CD8-positive, alpha-beta memory T cell (primary cell): Measurements from ENCODE around the gene RBP3. TPM values are rescaled to one million over a fixed set of nuclear protein-coding genes. Genes with fewer than 3 reads are reported as not detected.

Source experiments
- CTCF ChIA-PET: fragments of 350-600 bp; sonication (Branson Sonifier 250); formaldehyde crosslinking; loops from one replicate; lab custom pipeline; 2021; ENCODE audit warnings: antibody characterized with exemption; lab: Charles Lee
- POLR2A ChIA-PET: fragments of 350-600 bp; sonication (Branson Sonifier 250); formaldehyde crosslinking; loops from one replicate; lab custom pipeline; 2021; ENCODE audit warnings: antibody characterized with exemption; lab: Charles Lee
- DNase-seq, 5 donors: peaks; one replicate each; pipeline versions ENCODE4 v3.0.0 to v3.0.0-alpha.2; 2020 to 2022; ENCODE audit warnings: mixed read lengths in 1 of 5
- H3K27ac ChIP-seq: one replicate; pipeline ENCODE4 v1.7.0; 2013; ENCODE audit warnings: low read depth, mild to moderate bottlenecking, low read length, moderate library complexity
- H3K27me3 ChIP-seq: 2 replicates; pipeline ENCODE4 v1.7.0; 2013; ENCODE audit warnings: low read length, mild to moderate bottlenecking; ENCODE audit not compliant: insufficient read depth, poor library complexity, severe bottlenecking
- H3K36me3 ChIP-seq: 2 replicates; pipeline ENCODE4 v1.7.0; 2013; ENCODE audit warnings: mild to moderate bottlenecking, low read length, moderate library complexity; ENCODE audit not compliant: insufficient read depth
- H3K4me1 ChIP-seq: 2 replicates; pipeline ENCODE4 v1.7.0; 2013; ENCODE audit warnings: mild to moderate bottlenecking, low read length, moderate library complexity; ENCODE audit not compliant: insufficient read depth
- H3K4me3 ChIP-seq: 2 replicates; pipeline ENCODE4 v1.7.0; 2013; ENCODE audit warnings: mild to moderate bottlenecking, low read length
- H3K9me3 ChIP-seq: 2 replicates; pipeline ENCODE4 v1.7.0; 2013; ENCODE audit warnings: mild to moderate bottlenecking, low read length
- H3K27ac Mint-ChIP-seq, 8 donors: one replicate each; pipeline ENCODE4 v1.8.0; 2020 to 2021; ENCODE audit warnings: mixed read lengths in 8 of 8, mild to moderate bottlenecking in 6 of 8, inconsistent platforms in 3 of 8, moderate library complexity in 3 of 8
- H3K27me3 Mint-ChIP-seq, 2 donors: one replicate each; pipeline ENCODE4 v1.8.0; 2020 to 2021; ENCODE audit warnings: mixed read lengths in 2 of 2, mild to moderate bottlenecking in 1 of 2, moderate library complexity in 1 of 2
- H3K36me3 Mint-ChIP-seq, 3 donors: one replicate each; pipeline ENCODE4 v1.8.0; 2020 to 2021; ENCODE audit warnings: mixed read lengths in 3 of 3, inconsistent platforms in 1 of 3, mild to moderate bottlenecking in 1 of 3
- H3K4me1 Mint-ChIP-seq, 3 donors: one replicate each; pipeline ENCODE4 v1.8.0; 2020 to 2021; ENCODE audit warnings: mixed read lengths in 3 of 3, inconsistent platforms in 1 of 3, mild to moderate bottlenecking in 1 of 3
- H3K4me3 Mint-ChIP-seq, 7 donors: one replicate each; pipeline ENCODE4 v1.8.0; 2020 to 2021; ENCODE audit warnings: mixed read lengths in 7 of 7, mild to moderate bottlenecking in 6 of 7, moderate library complexity in 4 of 7, inconsistent platforms in 2 of 7
- H3K9me3 Mint-ChIP-seq, 5 donors: one replicate each; pipeline ENCODE4 v1.8.0; 2020 to 2022; ENCODE audit warnings: mixed read lengths in 5 of 5, mild to moderate bottlenecking in 3 of 5, moderate library complexity in 2 of 5, inconsistent platforms in 1 of 5
- polyA plus RNA-seq: library from polyadenylated mRNA; unstranded; fragments of 300-500 nt; fragmentation: Illumina TruSeq; gene quantifications from one replicate; pipeline ENCODE4 v1.2.3, GENCODE V29; 2021
- total RNA-seq, 2 experiments: library from RNA; stranded (reverse); gene quantifications; one replicate each; pipeline ENCODE4 v1.2.3, GENCODE V29; 2021

The RBP3 gene
- total and polyA plus RNA-seq, 3 experiments from 2014 or later: not detected

- Histone ChIP-seq H3K27me3 (no peaks in the 10 kb centered on the region), H3K4me3 (no peak overlapping the region), H3K9me3 (no peaks in the 10 kb centered on the region), H3K4me1 (no peaks in the 10 kb centered on the region), H3K27ac (no peak overlapping the region), H3K36me3 (no peaks in the 10 kb centered on the region)
- Mint-ChIP-seq H3K27ac (no peak overlapping the region), H3K27me3 (peaks cover 0 to 8% of the 10 kb centered on the region in 2 donors), H3K4me3 (no peak overlapping the region), H3K4me1 (no peaks in the 10 kb centered on the region), H3K36me3 (no peaks in the 10 kb centered on the region), H3K9me3 (no peaks in the 10 kb centered on the region)
- CTCF ChIA-PET: interaction anchor here (1.0 kb wide), 1 partner anchor 9 kb away, joined by 3 read pairs; no protein-coding TSS in a partner anchor
- no peak for DNase-seq
- POLR2A ChIA-PET: no interaction called here
Measured at GRCh38 chr10:47320812-47321211, 27.4 kb upstream of the RBP3 start.

- no peak for DNase-seq
- H3K27ac ChIP-seq: no peak overlapping the region
- H3K4me1 Mint-ChIP-seq: no peaks in the 10 kb centered on the region
- no peaks in the 10 kb centered on the region for H3K36me3 ChIP-seq
- H3K27me3 ChIP-seq: no peaks in the 10 kb centered on the region
- ChIA-PET POLR2A (no interaction called here), CTCF (interaction anchor here (0.9 kb wide), 1 partner anchor 10 kb away, joined by 3 read pairs; no protein-coding TSS in a partner anchor)
- no peaks in the 10 kb centered on the region for H3K9me3 Mint-ChIP-seq
- H3K27me3 Mint-ChIP-seq: peaks cover 0 to 8% of the 10 kb centered on the region in 2 donors
- H3K4me3 Mint-ChIP-seq: no peak overlapping the region
- no peaks in the 10 kb centered on the region for H3K36me3 Mint-ChIP-seq
- no peaks in the 10 kb centered on the region for H3K9me3 ChIP-seq
- H3K4me1 ChIP-seq: no peaks in the 10 kb centered on the region
- H3K4me3 ChIP-seq: no peak overlapping the region
- H3K27ac Mint-ChIP-seq: no peak overlapping the region
Measured at GRCh38 chr10:47321521-47322195, 26.5 kb upstream of the RBP3 start.

- DNase-seq: no peak
- ChIA-PET POLR2A (no interaction called here), CTCF (interaction anchor here (1.7 to 2.6 kb wide), 2 partner anchors 11 to 275 kb away, joined by 5 to 9 read pairs; no protein-coding TSS in a partner anchor)
- Mint-ChIP-seq H3K36me3 (no peaks in the 10 kb centered on the region), H3K9me3 (no peaks in the 10 kb centered on the region), H3K4me1 (no peaks in the 10 kb centered on the region), H3K27me3 (peaks cover 0 to 8% of the 10 kb centered on the region in 2 donors), H3K27ac (no peak within 1 kb of the TSS), H3K4me3 (no peak within 1 kb of the TSS)
- H3K4me1 ChIP-seq: no peaks in the 10 kb centered on the region
- no peak within 1 kb of the TSS for H3K27ac ChIP-seq
- H3K27me3 ChIP-seq: no peaks in the 10 kb centered on the region
- no peaks in the 10 kb centered on the region for H3K36me3 ChIP-seq
- H3K4me3 ChIP-seq: no peak within 1 kb of the TSS
- H3K9me3 ChIP-seq: no peaks in the 10 kb centered on the region
Measured at GRCh38 chr10:47322300-47323061, 25.7 kb upstream of the RBP3 start, which contains the start of gene GDF2. Gene GDF2 (plus strand): TSS chr10:47322454. CDS start chr10:47322669, 215 bp downstream.

- Histone ChIP-seq H3K27me3 (no peaks in the 10 kb centered on the region), H3K36me3 (no peaks in the 10 kb centered on the region), H3K4me3 (no peak overlapping the region), H3K4me1 (no peaks in the 10 kb centered on the region), H3K9me3 (no peaks in the 10 kb centered on the region), H3K27ac (no peak overlapping the region)
- H3K27ac Mint-ChIP-seq: no peak overlapping the region
- H3K9me3 Mint-ChIP-seq: peaks cover 0 to 3% (median 0%) of the 10 kb centered on the region in 5 donors
- no peak overlapping the region for H3K4me3 Mint-ChIP-seq
- H3K4me1 Mint-ChIP-seq: no peaks in the 10 kb centered on the region
- POLR2A ChIA-PET: no interaction called here
- no peaks in the 10 kb centered on the region for H3K36me3 Mint-ChIP-seq
- peaks cover 0 to 8% of the 10 kb centered on the region in 2 donors for H3K27me3 Mint-ChIP-seq
- DNase-seq: no peak
- CTCF ChIA-PET: interaction anchor here (1.7 to 2.6 kb wide), 2 partner anchors 11 to 276 kb away, joined by 5 to 9 read pairs; no protein-coding TSS in a partner anchor
Measured at GRCh38 chr10:47323087-47323486, 25.1 kb upstream of the RBP3 start.

GRCh38 chr10:47323636-47324296, 24.4 kb upstream of the RBP3 start:
- no peaks in the 10 kb centered on the region for H3K9me3 ChIP-seq
- H3K4me3 Mint-ChIP-seq: no peak overlapping the region
- H3K27me3 Mint-ChIP-seq: peaks cover 0 to 6% of the 10 kb centered on the region in 2 donors
- H3K36me3 Mint-ChIP-seq: no peaks in the 10 kb centered on the region
- H3K27ac ChIP-seq: no peak overlapping the region
- POLR2A ChIA-PET: no interaction called here
- H3K9me3 Mint-ChIP-seq: peaks cover 0 to 3% (median 0%) of the 10 kb centered on the region in 5 donors
- no peaks in the 10 kb centered on the region for H3K4me1 Mint-ChIP-seq
- no peaks in the 10 kb centered on the region for H3K4me1 ChIP-seq
- DNase-seq: no peak
- H3K36me3 ChIP-seq: no peaks in the 10 kb centered on the region
- no peak overlapping the region for H3K4me3 ChIP-seq
- CTCF ChIA-PET: interaction anchor here (0.7 to 2.6 kb wide), 3 partner anchors 12 to 276 kb away, joined by 3 to 9 read pairs (median 5); no protein-coding TSS in a partner anchor
- H3K27me3 ChIP-seq: no peaks in the 10 kb centered on the region
- no peak overlapping the region for H3K27ac Mint-ChIP-seq

- Mint-ChIP-seq H3K4me3 (no peak overlapping the region), H3K27me3 (peaks cover 0 to 3% of the 10 kb centered on the region in 2 donors), H3K9me3 (peaks cover 0 to 3% (median 0%) of the 10 kb centered on the region in 5 donors), H3K4me1 (no peaks in the 10 kb centered on the region), H3K36me3 (no peaks in the 10 kb centered on the region), H3K27ac (no peak overlapping the region)
- DNase-seq: no peak
- Histone ChIP-seq H3K27ac (no peak overlapping the region), H3K9me3 (no peaks in the 10 kb centered on the region), H3K36me3 (no peaks in the 10 kb centered on the region), H3K4me3 (no peak overlapping the region), H3K4me1 (no peaks in the 10 kb centered on the region), H3K27me3 (no peaks in the 10 kb centered on the region)
- ChIA-PET POLR2A (no interaction called here), CTCF (interaction anchor here (1.0 kb wide), 1 partner anchor 301 kb away, joined by 3 read pairs; no protein-coding TSS in a partner anchor)
Measured at GRCh38 chr10:47325303-47326291, 22.6 kb upstream of the RBP3 start.

GRCh38 chr10:47326306-47326926, 21.7 kb upstream of the RBP3 start:
- Mint-ChIP-seq H3K4me1 (no peaks in the 10 kb centered on the region), H3K36me3 (no peaks in the 10 kb centered on the region), H3K4me3 (no peak overlapping the region), H3K27ac (no peak overlapping the region), H3K9me3 (peaks cover 0 to 3% (median 0%) of the 10 kb centered on the region in 5 donors), H3K27me3 (peaks cover 0 to 3% of the 10 kb centered on the region in 2 donors)
- CTCF ChIA-PET: interaction anchor here (1.0 kb wide), 1 partner anchor 302 kb away, joined by 3 read pairs; no protein-coding TSS in a partner anchor
- Histone ChIP-seq H3K9me3 (no peaks in the 10 kb centered on the region), H3K36me3 (no peaks in the 10 kb centered on the region), H3K4me3 (no peak overlapping the region), H3K27me3 (no peaks in the 10 kb centered on the region), H3K27ac (no peak overlapping the region), H3K4me1 (no peaks in the 10 kb centered on the region)
- DNase-seq: no peak
- POLR2A ChIA-PET: no interaction called here
